ENCODE measurements around the gene TFDP3. TPM values are rescaled to one million over a fixed set of nuclear protein-coding genes. Genes with fewer than 3 reads are reported as not detected.

TFDP3 gene
- polyA plus RNA-seq, 3 donors, result not detected

- H3K4me3 Mint-ChIP-seq, result no peak overlapping the region
- no peak for TF ChIP-seq CTCF (IDR thresholded peaks at IDR 0.05)
- H3K27ac ChIP-seq (ENCODE audit: low read depth in 1 of 2, low read length in 2 of 2), result no peak overlapping the region
Measured at GRCh38 chrX:133189195-133189594, 29.0 kb downstream of the TFDP3 start.

GRCh38 chrX:133188631-133189030 is 29.5 kb downstream of the TFDP3 start:
- Histone ChIP-seq H3K9ac (ENCODE audit: insufficient read depth, low read length, poor library complexity, severe bottlenecking) (no peak overlapping the region), H3K4me1 (ENCODE audit: control insufficient read depth in 1 of 2, insufficient read depth in 2 of 2, low read length in 2 of 2) (no peaks in the 10 kb centered on the region), H3K27ac (ENCODE audit: low read depth in 1 of 2, low read length in 2 of 2) (no peak overlapping the region), H3K79me2 (ENCODE audit: insufficient read depth, low read length) (no peaks in the 10 kb centered on the region), H3K9me3 (replicated peaks in 1 of 2; ENCODE audit: control insufficient read depth in 1 of 2, insufficient read depth in 1 of 2, low read length in 2 of 2) (no peaks in the 10 kb centered on the region), H3K36me3 (replicated peaks in 1 of 2; ENCODE audit: control insufficient read depth in 1 of 2, insufficient read depth in 2 of 2, low read length in 2 of 2) (no peaks in the 10 kb centered on the region), H3K4me3 (replicated peaks in 1 of 3; ENCODE audit: low read depth in 2 of 3, low read length in 3 of 3) (no peak overlapping the region), H3K4me2 (replicated peaks; ENCODE audit: extremely low read depth, low read length, poor library complexity, severe bottlenecking) (no peak overlapping the region), H4K20me1 (ENCODE audit: insufficient read depth, low read length) (no peaks in the 10 kb centered on the region), H3K27me3 (ENCODE audit: control insufficient read depth in 2 of 2, insufficient read depth in 2 of 2, low read length in 2 of 2) (peaks cover 0 to 4% of the 10 kb centered on the region in 2 donors), H2AFZ (ENCODE audit: insufficient read depth, low read depth, low read length, poor library complexity, severe bottlenecking) (no peak overlapping the region)
- Mint-ChIP-seq H3K4me1 (no peaks in the 10 kb centered on the region), H3K36me3 (no peaks in the 10 kb centered on the region), H3K27me3 (ENCODE audit: low read depth in 3 of 3) (peaks cover 0 to 6% (median 0%) of the 10 kb centered on the region in 3 donors), H3K4me3 (no peak overlapping the region), H3K27ac (no peak overlapping the region), H3K9me3 (peaks cover 0 to 3% (median 0%) of the 10 kb centered on the region in 7 donors)
- no CpG with 5 or more reads among the region's 3 CpGs for WGBS (ENCODE audit: insufficient coverage)
- no peak for TF ChIP-seq CTCF (IDR thresholded peaks at IDR 0.05)
- DNase-seq, result no peak
- intact Hi-C loops (cut with micrococcal nuclease), result no loop called here

More at GRCh38 chrX:133189195-133189594, 29.0 kb downstream of the TFDP3 start:
- Histone ChIP-seq H3K9me3 (replicated peaks in 1 of 2; ENCODE audit: control insufficient read depth in 1 of 2, insufficient read depth in 1 of 2, low read length in 2 of 2) (no peaks in the 10 kb centered on the region), H3K79me2 (ENCODE audit: insufficient read depth, low read length) (no peaks in the 10 kb centered on the region), H3K36me3 (replicated peaks in 1 of 2; ENCODE audit: control insufficient read depth in 1 of 2, insufficient read depth in 2 of 2, low read length in 2 of 2) (no peaks in the 10 kb centered on the region), H3K9ac (ENCODE audit: insufficient read depth, low read length, poor library complexity, severe bottlenecking) (no peak overlapping the region), H4K20me1 (ENCODE audit: insufficient read depth, low read length) (no peaks in the 10 kb centered on the region), H3K4me3 (replicated peaks in 1 of 3; ENCODE audit: low read depth in 2 of 3, low read length in 3 of 3) (no peak overlapping the region), H3K4me1 (ENCODE audit: control insufficient read depth in 1 of 2, insufficient read depth in 2 of 2, low read length in 2 of 2) (no peaks in the 10 kb centered on the region), H2AFZ (ENCODE audit: insufficient read depth, low read depth, low read length, poor library complexity, severe bottlenecking) (no peak overlapping the region), H3K27me3 (ENCODE audit: control insufficient read depth in 2 of 2, insufficient read depth in 2 of 2, low read length in 2 of 2) (peaks cover 0 to 2% of the 10 kb centered on the region in 2 donors), H3K4me2 (replicated peaks; ENCODE audit: extremely low read depth, low read length, poor library complexity, severe bottlenecking) (no peak overlapping the region)
- intact Hi-C loops (cut with micrococcal nuclease), result no loop called here
- Mint-ChIP-seq H3K4me1 (no peaks in the 10 kb centered on the region), H3K27ac (no peak overlapping the region), H3K9me3 (peaks cover 0 to 3% (median 0%) of the 10 kb centered on the region in 7 donors), H3K36me3 (no peaks in the 10 kb centered on the region), H3K27me3 (ENCODE audit: low read depth in 3 of 3) (peaks cover 0 to 6% (median 0%) of the 10 kb centered on the region in 3 donors)
- WGBS (ENCODE audit: insufficient coverage), result no CpG with 5 or more reads among the region's 8 CpGs
- no peak for DNase-seq

Measured in CD14-positive monocyte (primary cell).